ENCODE measurements around the gene RNF14. TPM values are rescaled to one million over a fixed set of nuclear protein-coding genes. Genes with fewer than 3 reads are reported as not detected.
"Not testable (repeated sequence)": the region's sequence is repeated elsewhere in the genome, so short reads cannot be mapped to it uniquely, and the experiment has no call there.

The RNF14 gene
- total RNA-seq, 1 experiment from 2014 or later: 20.5 TPM

DNA sequence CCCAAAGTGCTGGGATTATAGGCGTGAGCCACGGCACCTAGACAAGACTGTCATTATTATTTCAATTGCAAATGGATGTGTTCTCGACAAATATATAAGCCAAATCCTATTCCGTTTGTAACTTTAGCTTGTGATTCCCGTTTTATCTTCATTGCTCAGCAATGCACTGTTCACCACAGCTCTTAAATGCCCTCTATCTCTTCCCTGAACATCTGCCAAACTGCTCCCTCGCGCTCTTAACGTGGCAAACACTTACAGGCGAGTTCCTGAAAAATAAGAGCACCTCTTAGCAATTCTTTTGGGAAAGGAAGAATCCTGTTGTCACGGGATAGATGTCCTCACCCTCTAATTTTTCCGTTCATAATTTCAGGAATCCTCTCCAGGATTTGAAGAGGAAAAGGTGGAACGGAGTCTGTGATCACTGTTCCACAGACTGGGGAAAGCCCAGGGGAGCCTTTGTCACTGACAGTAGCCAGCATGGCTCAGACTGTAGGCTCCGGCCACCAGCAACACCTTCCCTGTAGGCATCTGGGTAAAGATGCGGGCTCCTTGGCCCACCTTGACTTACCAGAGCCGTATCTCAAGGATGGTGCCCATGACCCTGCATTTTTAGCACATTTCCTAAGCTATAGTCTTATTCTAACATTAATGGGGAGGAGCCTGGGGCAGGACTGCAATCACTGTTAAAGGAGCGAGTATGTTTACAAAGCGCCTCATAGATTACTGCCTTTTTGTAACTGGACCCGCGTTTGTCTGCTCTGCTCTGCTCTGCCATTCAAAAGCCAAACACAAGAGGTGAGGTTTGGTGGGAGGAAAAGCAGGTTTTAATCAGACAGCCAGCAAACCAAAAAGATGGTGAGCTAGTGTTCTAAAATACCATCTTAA is 64.1 kb downstream of the RNF14 start:
- ChIA-PET CTCF (interaction anchor here (0.9 kb wide), 1 partner anchor 16 kb away, joined by 3 read pairs; no protein-coding TSS in a partner anchor), POLR2A (no interaction called here)
- Mint-ChIP-seq H3K4me3 (no peak overlapping the region), H3K27me3 (ENCODE audit: low read depth) (no peaks in the 10 kb centered on the region; the same call in 1 of the 2 replicates), H3K9me3 (no peaks in the 10 kb centered on the region), H3K36me3 (no peaks in the 10 kb centered on the region), H3K4me1 (no peaks in the 10 kb centered on the region), H3K27ac (no peak overlapping the region)
- ATAC-seq: no peak
- TF ChIP-seq TCF7 (CRISPR knock-in tag; IDR thresholded peaks at IDR 0.05; ENCODE audit: low read depth) (no peak), CREB1 (CRISPR knock-in tag; IDR thresholded peaks at IDR 0.05) (no peak), ETV6 (CRISPR knock-in tag; IDR thresholded peaks at IDR 0.05) (no peak), ZNF263 (CRISPR knock-in tag; IDR thresholded peaks at IDR 0.05; ENCODE audit: low read depth) (no peak), JUN (CRISPR knock-in tag; IDR thresholded peaks at IDR 0.05) (no peak), NR1H2 (CRISPR knock-in tag; IDR thresholded peaks at IDR 0.05) (no peak), ATF1 (CRISPR knock-in tag; IDR thresholded peaks at IDR 0.05) (no peak), TEAD4 (CRISPR knock-in tag; IDR thresholded peaks at IDR 0.05) (no peak)
- TF ChIP-seq, protein P1, sequence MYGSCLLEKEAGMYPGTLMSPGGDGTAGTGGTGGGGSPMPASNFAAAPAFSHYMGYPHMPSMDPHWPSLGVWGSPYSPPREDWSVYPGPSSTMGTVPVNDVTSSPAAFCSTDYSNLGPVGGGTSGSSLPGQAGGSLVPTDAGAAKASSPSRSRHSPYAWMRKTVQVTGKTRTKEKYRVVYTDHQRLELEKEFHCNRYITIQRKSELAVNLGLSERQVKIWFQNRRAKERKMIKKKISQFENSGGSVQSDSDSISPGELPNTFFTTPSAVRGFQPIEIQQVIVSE (CRISPR knock-in tag; IDR thresholded peaks at IDR 0.05; ENCODE audit: borderline replicate concordance): no peak
- TF ChIP-seq, protein P2, sequence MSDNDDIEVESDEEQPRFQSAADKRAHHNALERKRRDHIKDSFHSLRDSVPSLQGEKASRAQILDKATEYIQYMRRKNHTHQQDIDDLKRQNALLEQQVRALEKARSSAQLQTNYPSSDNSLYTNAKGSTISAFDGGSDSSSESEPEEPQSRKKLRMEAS (CRISPR knock-in tag; IDR thresholded peaks at IDR 0.05): no peak
- TF ChIP-seq, protein P3, sequence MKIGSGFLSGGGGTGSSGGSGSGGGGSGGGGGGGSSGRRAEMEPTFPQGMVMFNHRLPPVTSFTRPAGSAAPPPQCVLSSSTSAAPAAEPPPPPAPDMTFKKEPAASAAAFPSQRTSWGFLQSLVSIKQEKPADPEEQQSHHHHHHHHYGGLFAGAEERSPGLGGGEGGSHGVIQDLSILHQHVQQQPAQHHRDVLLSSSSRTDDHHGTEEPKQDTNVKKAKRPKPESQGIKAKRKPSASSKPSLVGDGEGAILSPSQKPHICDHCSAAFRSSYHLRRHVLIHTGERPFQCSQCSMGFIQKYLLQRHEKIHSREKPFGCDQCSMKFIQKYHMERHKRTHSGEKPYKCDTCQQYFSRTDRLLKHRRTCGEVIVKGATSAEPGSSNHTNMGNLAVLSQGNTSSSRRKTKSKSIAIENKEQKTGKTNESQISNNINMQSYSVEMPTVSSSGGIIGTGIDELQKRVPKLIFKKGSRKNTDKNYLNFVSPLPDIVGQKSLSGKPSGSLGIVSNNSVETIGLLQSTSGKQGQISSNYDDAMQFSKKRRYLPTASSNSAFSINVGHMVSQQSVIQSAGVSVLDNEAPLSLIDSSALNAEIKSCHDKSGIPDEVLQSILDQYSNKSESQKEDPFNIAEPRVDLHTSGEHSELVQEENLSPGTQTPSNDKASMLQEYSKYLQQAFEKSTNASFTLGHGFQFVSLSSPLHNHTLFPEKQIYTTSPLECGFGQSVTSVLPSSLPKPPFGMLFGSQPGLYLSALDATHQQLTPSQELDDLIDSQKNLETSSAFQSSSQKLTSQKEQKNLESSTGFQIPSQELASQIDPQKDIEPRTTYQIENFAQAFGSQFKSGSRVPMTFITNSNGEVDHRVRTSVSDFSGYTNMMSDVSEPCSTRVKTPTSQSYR (CRISPR knock-in tag; IDR thresholded peaks at IDR 0.05): no peak
- TF ChIP-seq, protein P4, sequence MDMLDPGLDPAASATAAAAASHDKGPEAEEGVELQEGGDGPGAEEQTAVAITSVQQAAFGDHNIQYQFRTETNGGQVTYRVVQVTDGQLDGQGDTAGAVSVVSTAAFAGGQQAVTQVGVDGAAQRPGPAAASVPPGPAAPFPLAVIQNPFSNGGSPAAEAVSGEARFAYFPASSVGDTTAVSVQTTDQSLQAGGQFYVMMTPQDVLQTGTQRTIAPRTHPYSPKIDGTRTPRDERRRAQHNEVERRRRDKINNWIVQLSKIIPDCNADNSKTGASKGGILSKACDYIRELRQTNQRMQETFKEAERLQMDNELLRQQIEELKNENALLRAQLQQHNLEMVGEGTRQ (CRISPR knock-in tag; IDR thresholded peaks at IDR 0.05): no peak
- TF ChIP-seq, protein P5, sequence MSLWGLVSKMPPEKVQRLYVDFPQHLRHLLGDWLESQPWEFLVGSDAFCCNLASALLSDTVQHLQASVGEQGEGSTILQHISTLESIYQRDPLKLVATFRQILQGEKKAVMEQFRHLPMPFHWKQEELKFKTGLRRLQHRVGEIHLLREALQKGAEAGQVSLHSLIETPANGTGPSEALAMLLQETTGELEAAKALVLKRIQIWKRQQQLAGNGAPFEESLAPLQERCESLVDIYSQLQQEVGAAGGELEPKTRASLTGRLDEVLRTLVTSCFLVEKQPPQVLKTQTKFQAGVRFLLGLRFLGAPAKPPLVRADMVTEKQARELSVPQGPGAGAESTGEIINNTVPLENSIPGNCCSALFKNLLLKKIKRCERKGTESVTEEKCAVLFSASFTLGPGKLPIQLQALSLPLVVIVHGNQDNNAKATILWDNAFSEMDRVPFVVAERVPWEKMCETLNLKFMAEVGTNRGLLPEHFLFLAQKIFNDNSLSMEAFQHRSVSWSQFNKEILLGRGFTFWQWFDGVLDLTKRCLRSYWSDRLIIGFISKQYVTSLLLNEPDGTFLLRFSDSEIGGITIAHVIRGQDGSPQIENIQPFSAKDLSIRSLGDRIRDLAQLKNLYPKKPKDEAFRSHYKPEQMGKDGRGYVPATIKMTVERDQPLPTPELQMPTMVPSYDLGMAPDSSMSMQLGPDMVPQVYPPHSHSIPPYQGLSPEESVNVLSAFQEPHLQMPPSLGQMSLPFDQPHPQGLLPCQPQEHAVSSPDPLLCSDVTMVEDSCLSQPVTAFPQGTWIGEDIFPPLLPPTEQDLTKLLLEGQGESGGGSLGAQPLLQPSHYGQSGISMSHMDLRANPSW (CRISPR knock-in tag; conservative IDR thresholded peaks at IDR 0.05; ENCODE audit: low read depth): no peak
- TF ChIP-seq, protein P6, sequence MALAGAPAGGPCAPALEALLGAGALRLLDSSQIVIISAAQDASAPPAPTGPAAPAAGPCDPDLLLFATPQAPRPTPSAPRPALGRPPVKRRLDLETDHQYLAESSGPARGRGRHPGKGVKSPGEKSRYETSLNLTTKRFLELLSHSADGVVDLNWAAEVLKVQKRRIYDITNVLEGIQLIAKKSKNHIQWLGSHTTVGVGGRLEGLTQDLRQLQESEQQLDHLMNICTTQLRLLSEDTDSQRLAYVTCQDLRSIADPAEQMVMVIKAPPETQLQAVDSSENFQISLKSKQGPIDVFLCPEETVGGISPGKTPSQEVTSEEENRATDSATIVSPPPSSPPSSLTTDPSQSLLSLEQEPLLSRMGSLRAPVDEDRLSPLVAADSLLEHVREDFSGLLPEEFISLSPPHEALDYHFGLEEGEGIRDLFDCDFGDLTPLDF (CRISPR knock-in tag; IDR thresholded peaks at IDR 0.05): no peak
- no peak for DNase-seq (ENCODE audit: low spot score)

DNA sequence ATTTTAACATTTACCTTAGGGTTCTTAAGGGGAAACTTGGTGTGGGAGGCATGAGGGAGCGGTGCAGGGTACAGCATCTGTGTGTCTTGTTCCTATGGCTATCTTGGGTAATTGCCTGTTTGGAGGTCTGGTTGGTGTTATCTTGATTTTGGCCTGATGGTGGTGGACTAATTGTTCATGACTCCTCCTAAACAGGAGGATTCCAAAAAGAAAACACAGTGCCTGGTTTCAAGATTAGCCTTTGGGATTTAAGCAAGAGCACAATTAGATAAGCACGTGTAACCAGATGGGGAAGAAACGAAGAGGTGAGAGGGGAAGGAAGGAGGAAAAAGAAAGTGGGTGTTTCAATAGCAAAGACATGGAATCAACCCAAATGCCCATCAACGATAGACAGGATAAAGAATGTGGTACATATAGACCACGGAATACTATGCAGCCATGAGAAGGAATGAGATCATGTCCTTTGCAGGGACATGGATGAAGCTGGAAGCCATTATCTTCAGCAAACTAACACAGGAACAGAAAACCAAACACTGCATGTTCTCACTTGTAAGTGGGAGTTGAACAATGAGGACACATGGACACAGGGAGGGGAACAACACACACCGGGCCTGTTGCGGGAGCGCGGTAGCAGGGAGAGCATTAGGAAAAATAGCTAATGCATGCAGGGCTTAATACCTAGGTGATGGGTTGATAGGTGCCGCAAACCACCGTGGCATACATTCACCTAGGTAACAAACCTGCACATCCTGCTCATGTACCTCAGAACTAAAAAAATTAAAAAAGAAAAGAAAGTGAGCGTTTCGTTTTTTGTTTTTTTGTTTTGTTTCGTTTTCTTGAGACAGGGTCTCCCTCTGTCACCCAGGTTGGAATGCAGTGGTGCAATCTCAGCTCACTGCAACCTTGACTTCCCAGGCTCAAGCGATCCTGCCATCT is 65.0 kb downstream of the RNF14 start:
- H3K27ac Mint-ChIP-seq; H3K27me3 Mint-ChIP-seq (ENCODE audit: low read depth); H3K36me3 Mint-ChIP-seq; DNase-seq (ENCODE audit: low spot score); ATAC-seq; H3K4me3 Mint-ChIP-seq; H3K4me1 Mint-ChIP-seq; H3K9me3 Mint-ChIP-seq; POLR2A ChIA-PET: not testable (repeated sequence)
- CTCF ChIA-PET: interaction anchor here (0.6 kb wide), 1 partner anchor 185 kb away, joined by 6 read pairs; no protein-coding TSS in a partner anchor
